B cell (primary cell): ENCODE data around the gene TOP1. TPM values are rescaled to one million over a fixed set of nuclear protein-coding genes. Genes with fewer than 3 reads are reported as not detected.

Experiments
- ATAC-seq: fragments of 200-7000 bp; cut with Tn5 transposase; one replicate; pipeline ENCODE4 v1.10.0; 2021; ENCODE audit warnings: low read depth, mild to moderate bottlenecking, moderate number of reproducible peaks, moderate library complexity
- CTCF ChIA-PET: fragments of 350-600 bp; sonication (Branson Sonifier 250); formaldehyde crosslinking; loops from one replicate; lab custom pipeline; 2021; ENCODE audit warnings: antibody characterized with exemption, inconsistent platforms; lab: Charles Lee
- POLR2A ChIA-PET: fragments of 350-600 bp; sonication (Branson Sonifier 250); formaldehyde crosslinking; loops from one replicate; lab custom pipeline; 2021; ENCODE audit warnings: antibody characterized with exemption; lab: Charles Lee
- DNase-seq: peaks from one replicate; pipeline ENCODE4 v3.0.0; 2013
- H2AFZ ChIP-seq: 2 replicates; pipeline ENCODE4 v1.6.1; 2012; ENCODE audit warnings: mild to moderate bottlenecking, low read depth, low read length; ENCODE audit not compliant: insufficient read depth, poor library complexity, severe bottlenecking
- H3K27ac ChIP-seq, 2 donors: 1 replicate in 1 of 2; 2 replicates in 1 of 2; pipeline ENCODE4 v1.5.1; 2012 to 2013; ENCODE audit warnings: low read length in 2 of 2, mild to moderate bottlenecking in 2 of 2, moderate library complexity in 1 of 2
- H3K27me3 ChIP-seq, 4 experiments: fragments of 200-600 bp in 1 of 4; sonication (generic) in 1 of 4; replicated peaks in 1 of 4; 1 replicate in 2 of 4; 2 replicates in 2 of 4; pipeline versions ENCODE4 v1.6.1 to v1.7.0; 2013 to 2016; ENCODE audit warnings: low read length in 3 of 4, mild to moderate bottlenecking in 2 of 4, mixed read lengths in 1 of 4, moderate library complexity in 1 of 4; ENCODE audit not compliant: insufficient read depth in 4 of 4, control insufficient read depth in 3 of 4; ENCODE audit errors: control extremely low read depth in 1 of 4
- H3K36me3 ChIP-seq, 2 experiments: replicated peaks in 1 of 2; 1 replicate in 1 of 2; 2 replicates in 1 of 2; pipeline versions ENCODE4 v1.6.1 to v1.7.1; 2013; ENCODE audit warnings: low read length in 1 of 2; ENCODE audit not compliant: insufficient read depth in 2 of 2, control insufficient read depth in 1 of 2; ENCODE audit errors: control extremely low read depth in 1 of 2, extremely low read depth in 1 of 2
- H3K4me1 ChIP-seq, 2 donors: fragments of 200-600 bp in 1 of 2; sonication (generic) in 1 of 2; 1 replicate in 1 of 2; 2 replicates in 1 of 2; pipeline versions ENCODE4 v1.5.1 to v1.6.1; 2013 to 2017; ENCODE audit warnings: low read length in 2 of 2; ENCODE audit not compliant: control insufficient read depth in 2 of 2, insufficient read depth in 2 of 2
- H3K4me2 ChIP-seq: replicated peaks from 2 replicates; pipeline ENCODE3; 2012; ENCODE audit warnings: mild to moderate bottlenecking, low read depth, low read length; ENCODE audit not compliant: poor library complexity, severe bottlenecking
- H3K4me3 ChIP-seq, 5 experiments: fragments of 200-600 bp in 1 of 5; sonication (generic) in 1 of 5; 1 replicate in 3 of 5; 2 replicates in 2 of 5; pipeline versions ENCODE4 v1.5.1 to v1.7.0; 2011 to 2016; ENCODE audit warnings: low read length in 4 of 5, mild to moderate bottlenecking in 4 of 5, low read depth in 2 of 5, control low read depth in 1 of 5, moderate library complexity in 1 of 5; ENCODE audit not compliant: insufficient read depth in 1 of 5; ENCODE audit errors: control extremely low read depth in 1 of 5, extremely low read depth in 1 of 5
- H3K79me2 ChIP-seq: fragments of 200-600 bp; sonication (generic); one replicate; pipeline ENCODE4 v1.6.0; 2016; ENCODE audit warnings: low read length; ENCODE audit not compliant: control insufficient read depth, insufficient read depth
- H3K9ac ChIP-seq: fragments of 200-600 bp; sonication (generic); 2 replicates; pipeline ENCODE4 v1.6.1; 2017; ENCODE audit warnings: mild to moderate bottlenecking, low read length, moderate library complexity
- H3K9me3 ChIP-seq, 3 donors: one replicate each; pipeline versions ENCODE4 v1.6.1 to v1.7.1; 2013; ENCODE audit warnings: low read length in 2 of 3; ENCODE audit not compliant: control insufficient read depth in 2 of 3, insufficient read depth in 1 of 3; ENCODE audit errors: control extremely low read depth in 1 of 3
- H4K20me1 ChIP-seq: 2 replicates; pipeline ENCODE4 v1.6.0; 2012; ENCODE audit warnings: mild to moderate bottlenecking, low read length; ENCODE audit not compliant: insufficient read depth, control insufficient read depth, poor library complexity, severe bottlenecking
- H3K27ac Mint-ChIP-seq: one replicate; pipeline ENCODE4 v1.8.0; 2021; ENCODE audit warnings: mixed read lengths
- H3K27me3 Mint-ChIP-seq: one replicate; pipeline ENCODE4 v1.8.0; 2021; ENCODE audit warnings: mixed read lengths
- H3K4me1 Mint-ChIP-seq: one replicate; pipeline ENCODE4 v1.8.0; 2021; ENCODE audit warnings: mixed read lengths
- H3K4me3 Mint-ChIP-seq: one replicate; pipeline ENCODE4 v1.8.0; 2021; ENCODE audit warnings: mixed read lengths
- H3K9me3 Mint-ChIP-seq: one replicate; pipeline ENCODE4 v1.8.0; 2022; ENCODE audit warnings: mixed read lengths; ENCODE audit not compliant: insufficient read depth
- EZH2 ChIP-seq: IDR thresholded peaks from 2 replicates; pipeline ENCODE4 v1.6.1; 2012; ENCODE audit warnings: borderline replicate concordance, low read depth, mild to moderate bottlenecking, moderate library complexity, low read length; ENCODE audit not compliant: insufficient read depth, poor library complexity, severe bottlenecking
- WGBS: methylation state at CpG from one replicate; pipeline ENCODE4 v1.1.5; 2013; ENCODE audit warnings: missing lambda C conversion rate; ENCODE audit not compliant: insufficient coverage; 5-methylcytosine and 5-hydroxymethylcytosine counted together
- intact Hi-C: fragments of 100-400 bp; cut with micrococcal nuclease; formaldehyde crosslinking; loops from one replicate; pipeline ENCODE4 v1.10.0; 2022
- polyA plus RNA-seq: library from polyadenylated mRNA; depleted of rRNA; stranded (reverse); fragments of >200 nt; gene quantifications from 2 replicates; pipeline ENCODE4 v1.2.3, GENCODE V29; 2012
- total RNA-seq, 2 donors: library from RNA; stranded (reverse); fragments of 120-200 nt in 1 of 2; gene quantifications; 1 replicate in 1 of 2; 2 replicates in 1 of 2; pipeline versions ENCODE4 v1.2.3 to v1.2.4, GENCODE V29; 2013 to 2022
- TF ChIP-seq, protein P1 (sequence below): fragments of 200-600 bp; IDR thresholded peaks from one replicate; pipeline ENCODE4 v1.8.0; 2022; ENCODE audit warnings: antibody characterized with exemption, mild to moderate bottlenecking

The TOP1 gene
- total and polyA plus RNA-seq, 2 donors (not counting 1 experiment from before 2014, with no cell fraction given), result 5.4 to 44.9 TPM

DNA sequence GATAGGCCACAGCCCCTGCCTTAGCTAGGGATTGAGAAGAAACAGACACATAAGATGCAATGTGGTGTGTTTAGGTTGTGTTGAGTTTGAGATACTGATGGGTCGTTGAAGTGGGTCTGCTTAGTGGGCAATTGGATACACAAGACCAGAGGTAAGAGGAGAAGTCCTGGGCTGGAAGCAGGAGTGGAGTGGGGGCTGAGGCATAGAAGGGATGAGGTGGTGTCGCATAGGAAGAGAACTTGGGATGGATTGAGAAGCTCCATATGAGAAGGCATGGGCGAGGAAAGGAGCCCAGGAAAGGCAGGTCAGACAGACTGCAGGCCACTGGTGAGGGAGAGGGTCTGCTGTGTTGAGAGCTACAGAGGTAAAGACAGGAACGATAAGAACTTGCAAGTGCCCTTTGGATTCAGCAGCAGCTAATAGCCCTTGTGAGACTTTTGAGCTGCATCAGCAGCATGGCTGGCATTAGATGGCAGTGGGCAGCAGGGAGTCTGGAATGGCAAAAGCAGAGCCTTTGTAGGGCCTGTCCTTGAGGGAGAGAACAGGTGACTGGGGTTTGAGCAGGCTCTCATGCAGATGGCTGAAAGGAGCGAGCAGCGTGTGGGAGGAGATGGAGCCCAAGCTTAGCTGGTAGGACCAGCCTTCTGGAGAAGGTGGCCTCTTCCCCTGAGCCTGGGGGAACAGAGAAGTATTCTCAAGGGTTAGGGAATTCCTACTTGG lies 141.9 kb downstream of the TOP1 start:
- H3K79me2 ChIP-seq, result no peaks in the 10 kb centered on the region
- H3K4me3 ChIP-seq, result no peak overlapping the region
- ChIA-PET CTCF (interaction anchor here (4.1 to 7.4 kb wide), 3 partner anchors 10 to 170 kb away, joined by 57 to 196 read pairs (median 64); partner anchors contain the start of gene LPIN3), POLR2A (no interaction called here)
- ATAC-seq (no peak), DNase-seq (no peak)
- no peak overlapping the region for H2AFZ ChIP-seq
- peaks cover 0 to 73% of the 10 kb centered on the region in 2 experiments for H3K36me3 ChIP-seq
- H3K4me1 ChIP-seq, result peaks cover 6 to 13% of the 10 kb centered on the region in 2 donors
- 98% methylated on average over 6 of the region's 6 CpGs for WGBS
- no peak overlapping the region for H3K27ac Mint-ChIP-seq
- no peak overlapping the region for H3K27ac ChIP-seq
- H3K9ac ChIP-seq, result no peak overlapping the region
- TF ChIP-seq, protein P1, sequence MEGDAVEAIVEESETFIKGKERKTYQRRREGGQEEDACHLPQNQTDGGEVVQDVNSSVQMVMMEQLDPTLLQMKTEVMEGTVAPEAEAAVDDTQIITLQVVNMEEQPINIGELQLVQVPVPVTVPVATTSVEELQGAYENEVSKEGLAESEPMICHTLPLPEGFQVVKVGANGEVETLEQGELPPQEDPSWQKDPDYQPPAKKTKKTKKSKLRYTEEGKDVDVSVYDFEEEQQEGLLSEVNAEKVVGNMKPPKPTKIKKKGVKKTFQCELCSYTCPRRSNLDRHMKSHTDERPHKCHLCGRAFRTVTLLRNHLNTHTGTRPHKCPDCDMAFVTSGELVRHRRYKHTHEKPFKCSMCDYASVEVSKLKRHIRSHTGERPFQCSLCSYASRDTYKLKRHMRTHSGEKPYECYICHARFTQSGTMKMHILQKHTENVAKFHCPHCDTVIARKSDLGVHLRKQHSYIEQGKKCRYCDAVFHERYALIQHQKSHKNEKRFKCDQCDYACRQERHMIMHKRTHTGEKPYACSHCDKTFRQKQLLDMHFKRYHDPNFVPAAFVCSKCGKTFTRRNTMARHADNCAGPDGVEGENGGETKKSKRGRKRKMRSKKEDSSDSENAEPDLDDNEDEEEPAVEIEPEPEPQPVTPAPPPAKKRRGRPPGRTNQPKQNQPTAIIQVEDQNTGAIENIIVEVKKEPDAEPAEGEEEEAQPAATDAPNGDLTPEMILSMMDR, result no peak
- no peak for TF ChIP-seq EZH2
- H3K9me3 Mint-ChIP-seq, result no peaks in the 10 kb centered on the region
- H4K20me1 ChIP-seq, result no peaks in the 10 kb centered on the region
- no peak overlapping the region for H3K4me2 ChIP-seq
- no peaks in the 10 kb centered on the region for H3K9me3 ChIP-seq
- H3K4me3 Mint-ChIP-seq, result no peak overlapping the region
- H3K27me3 ChIP-seq, result no peaks in the 10 kb centered on the region
- intact Hi-C loops, result no loop called here
- peaks cover 12% of the 10 kb centered on the region for H3K4me1 Mint-ChIP-seq
- no peaks in the 10 kb centered on the region for H3K27me3 Mint-ChIP-seq

DNA sequence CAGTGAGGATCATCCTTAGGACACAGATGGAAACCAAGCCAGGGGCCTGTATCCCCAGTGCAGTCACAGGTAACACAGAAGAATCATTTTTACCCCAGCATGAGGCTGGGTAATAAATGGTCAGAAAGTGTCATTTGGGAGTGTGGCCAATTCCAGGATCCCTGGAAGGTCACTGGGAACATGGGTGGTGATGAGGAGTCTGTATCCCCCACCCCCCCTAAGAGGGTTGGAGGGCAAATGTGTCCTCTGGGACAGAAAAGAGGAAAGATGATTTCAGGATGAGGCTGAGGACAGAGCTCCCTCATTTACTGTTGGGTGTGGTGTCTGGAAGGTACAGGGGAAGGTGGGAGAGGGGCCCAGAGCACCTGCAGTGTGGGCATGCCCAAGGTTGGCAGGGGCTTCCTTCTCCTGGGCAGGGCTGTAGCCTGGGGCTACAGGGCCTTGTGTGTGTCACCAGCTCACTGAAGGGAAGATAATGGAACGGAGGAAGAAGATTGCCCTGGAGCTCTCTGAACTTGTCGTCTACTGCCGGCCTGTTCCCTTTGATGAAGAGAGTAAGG lies 143.2 kb downstream of the TOP1 start:
- intact Hi-C loops, result no loop called here
- H3K4me3 Mint-ChIP-seq, result no peak overlapping the region
- POLR2A ChIA-PET, result no interaction called here
- H3K4me1 Mint-ChIP-seq, result peaks cover 10% of the 10 kb centered on the region
- Histone ChIP-seq H3K9ac (no peak overlapping the region), H3K4me1 (peaks cover 6 to 13% of the 10 kb centered on the region in 2 donors), H3K27me3 (no peaks in the 10 kb centered on the region), H3K9me3 (no peaks in the 10 kb centered on the region), H3K36me3 (peaks cover 0 to 60% of the 10 kb centered on the region in 2 experiments), H3K4me3 (no peak overlapping the region), H3K79me2 (no peaks in the 10 kb centered on the region), H2AFZ (no peak overlapping the region), H3K4me2 (no peak overlapping the region), H4K20me1 (no peaks in the 10 kb centered on the region), H3K27ac (no peak overlapping the region)
- peak overlapping the region; percentile 24 for H3K27ac Mint-ChIP-seq
- TF ChIP-seq, protein P1, result no peak
- no peak for TF ChIP-seq EZH2
- DNase-seq (no peak), ATAC-seq (no peak)
- no peaks in the 10 kb centered on the region for H3K27me3 Mint-ChIP-seq
- CTCF ChIA-PET, result interaction anchor here (0.8 to 7.4 kb wide), 15 partner anchors 9 to 308 kb away, joined by 3 to 196 read pairs (median 8); partner anchors contain the start of gene LPIN3
- 100% methylated on average over 3 of the region's 3 CpGs for WGBS
- no peaks in the 10 kb centered on the region for H3K9me3 Mint-ChIP-seq
